HUES6 (cell line): ENCODE results near the gene FBXO47.
"Not testable (repeated sequence)": the region's sequence is repeated elsewhere in the genome, so short reads cannot be mapped to it uniquely, and the experiment has no call there.

Source experiments
- H3K27ac ChIP-seq: 2 replicates; pipeline ENCODE4 v1.7.0; 2013; ENCODE audit warnings: low read depth, mild to moderate bottlenecking, low read length, inconsistent platforms
- H3K27me3 ChIP-seq: 2 replicates; pipeline ENCODE4 v1.6.1; 2013; ENCODE audit warnings: low read length; ENCODE audit not compliant: control insufficient read depth, insufficient read depth
- H3K36me3 ChIP-seq: 2 replicates; pipeline ENCODE4 v1.6.1; 2013; ENCODE audit warnings: low read length; ENCODE audit not compliant: control insufficient read depth, insufficient read depth
- H3K4me1 ChIP-seq: 2 replicates; pipeline ENCODE4 v1.6.1; 2013; ENCODE audit warnings: low read length; ENCODE audit not compliant: control insufficient read depth, insufficient read depth
- H3K4me3 ChIP-seq: 2 replicates; pipeline ENCODE4 v1.5.1; 2013; ENCODE audit warnings: low read depth, low read length
- H3K9ac ChIP-seq: one replicate; pipeline ENCODE4 v1.6.1; 2013; ENCODE audit warnings: mild to moderate bottlenecking, low read length
- H3K9me3 ChIP-seq: 2 replicates; pipeline ENCODE4 v1.6.1; 2013; ENCODE audit warnings: low read depth, low read length; ENCODE audit not compliant: control insufficient read depth, insufficient read depth

Gene FBXO47

DNA sequence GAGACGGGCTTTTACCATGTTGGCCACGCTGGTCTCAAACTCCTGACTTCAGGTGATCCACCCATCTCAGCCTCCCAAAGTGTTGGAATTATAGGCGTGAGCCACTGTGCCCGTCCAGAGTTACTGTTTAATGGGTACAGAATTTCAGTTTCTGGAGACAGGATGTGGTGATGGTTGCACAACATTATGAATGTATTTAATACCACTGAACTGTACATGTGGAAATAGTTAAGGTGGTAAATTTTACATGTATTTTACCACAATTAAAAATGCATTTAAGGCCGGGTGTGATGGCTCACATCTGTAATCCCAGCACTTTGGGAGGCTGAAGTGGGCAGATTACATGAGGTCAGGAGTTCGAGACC lies 9.0 kb upstream of the FBXO47 start:
- not testable (repeated sequence) for H3K9ac ChIP-seq

GRCh38 chr17:38970804-38971203 lies 3.6 kb upstream of the FBXO47 start:
- no peak overlapping the region for H3K9ac ChIP-seq
- H3K27me3 ChIP-seq, result no peaks in the 10 kb centered on the region
- H3K4me1 ChIP-seq, result 0 out of 2 replicates have a peak, but pooled peaks cover 7% of the 10 kb centered on the region
- no peaks in the 10 kb centered on the region for H3K36me3 ChIP-seq
- no peak overlapping the region for H3K27ac ChIP-seq
- no peaks in the 10 kb centered on the region for H3K9me3 ChIP-seq
- H3K4me3 ChIP-seq, result no peak overlapping the region

More for the DNA sequence above, 9.0 kb upstream of the FBXO47 start:
- H3K27ac ChIP-seq, H3K9me3 ChIP-seq, H3K4me1 ChIP-seq, H3K36me3 ChIP-seq, H3K27me3 ChIP-seq, H3K4me3 ChIP-seq: not testable (repeated sequence)

- H3K4me3 ChIP-seq, result no peak overlapping the region
- H3K36me3 ChIP-seq, result no peaks in the 10 kb centered on the region
- no peaks in the 10 kb centered on the region for H3K9me3 ChIP-seq
- 0 out of 2 replicates have a peak, but pooled peaks cover 7% of the 10 kb centered on the region for H3K4me1 ChIP-seq
- H3K27me3 ChIP-seq, result no peaks in the 10 kb centered on the region
- H3K27ac ChIP-seq, result no peak overlapping the region
- no peak overlapping the region for H3K9ac ChIP-seq
These were observed 2.9 kb upstream of the FBXO47 start for GRCh38 chr17:38970128-38970527.

DNA sequence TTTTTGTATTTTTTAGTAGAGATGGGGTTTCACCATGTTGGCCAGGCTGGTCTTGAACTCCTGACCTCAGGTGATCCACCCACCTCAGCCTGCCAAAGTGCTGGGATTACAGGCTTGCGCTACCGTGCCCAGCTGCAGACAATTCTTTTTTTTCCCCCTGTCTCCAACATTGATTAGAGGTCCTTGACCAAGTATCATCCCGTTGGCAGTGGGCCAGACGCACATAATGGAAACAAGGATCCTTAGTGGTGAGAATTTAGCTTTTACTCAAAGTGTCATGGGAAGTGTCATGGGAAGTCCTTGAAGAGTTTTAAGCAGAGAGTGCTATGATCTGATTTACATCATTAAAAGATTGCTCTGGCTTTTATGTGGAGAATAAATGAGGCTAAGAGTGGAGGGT lies 2.1 kb upstream of the FBXO47 start:
- Histone ChIP-seq H3K36me3 (no peaks in the 10 kb centered on the region), H3K27me3 (no peaks in the 10 kb centered on the region), H3K27ac (no peak overlapping the region), H3K4me3 (no peak overlapping the region), H3K4me1 (0 out of 2 replicates have a peak, but pooled peaks cover 7% of the 10 kb centered on the region), H3K9me3 (no peaks in the 10 kb centered on the region), H3K9ac (no peak overlapping the region)

- no peaks in the 10 kb centered on the region for H3K27me3 ChIP-seq
- H3K4me3 ChIP-seq, result no peak overlapping the region
- no peak overlapping the region for H3K27ac ChIP-seq
- no peaks in the 10 kb centered on the region for H3K36me3 ChIP-seq
- H3K4me1 ChIP-seq, result no peaks in the 10 kb centered on the region
- H3K9me3 ChIP-seq, result no peaks in the 10 kb centered on the region
- H3K9ac ChIP-seq, result no peak overlapping the region
These were observed 5.8 kb downstream of the FBXO47 start for GRCh38 chr17:38961413-38961812.

DNA sequence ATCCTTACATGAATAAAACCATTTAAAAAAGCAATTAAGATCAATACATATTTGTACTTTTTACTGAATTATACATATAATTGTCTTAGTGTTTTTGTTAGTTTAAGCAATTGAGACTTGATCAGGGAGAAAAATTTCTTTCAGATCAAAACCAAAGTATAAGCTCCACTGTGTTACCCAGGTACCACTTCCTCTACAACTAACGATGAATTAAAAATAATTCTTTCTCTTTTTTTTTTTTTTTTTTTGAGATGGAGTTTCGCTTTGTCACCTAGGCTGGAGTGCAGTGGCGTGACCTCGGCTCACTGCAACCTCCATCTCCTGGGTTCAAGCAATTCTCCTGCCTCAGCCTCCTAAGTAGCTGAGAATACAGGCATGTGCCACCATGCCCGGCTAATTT lies 6.8 kb downstream of the FBXO47 start:
- no peaks in the 10 kb centered on the region for H3K9me3 ChIP-seq
- no peaks in the 10 kb centered on the region for H3K36me3 ChIP-seq
- no peaks in the 10 kb centered on the region for H3K4me1 ChIP-seq
- H3K27me3 ChIP-seq, result no peaks in the 10 kb centered on the region
- no peak overlapping the region for H3K4me3 ChIP-seq
- H3K9ac ChIP-seq, result no peak overlapping the region
- H3K27ac ChIP-seq, result no peak overlapping the region

GRCh38 chr17:38959508-38959907 lies 7.7 kb downstream of the FBXO47 start:
- H3K9me3 ChIP-seq, result no peaks in the 10 kb centered on the region
- H3K4me3 ChIP-seq, result no peak overlapping the region
- H3K36me3 ChIP-seq, result no peaks in the 10 kb centered on the region
- H3K9ac ChIP-seq, result no peak overlapping the region
- no peak overlapping the region for H3K27ac ChIP-seq
- H3K27me3 ChIP-seq, result no peaks in the 10 kb centered on the region
- H3K4me1 ChIP-seq, result no peaks in the 10 kb centered on the region

DNA sequence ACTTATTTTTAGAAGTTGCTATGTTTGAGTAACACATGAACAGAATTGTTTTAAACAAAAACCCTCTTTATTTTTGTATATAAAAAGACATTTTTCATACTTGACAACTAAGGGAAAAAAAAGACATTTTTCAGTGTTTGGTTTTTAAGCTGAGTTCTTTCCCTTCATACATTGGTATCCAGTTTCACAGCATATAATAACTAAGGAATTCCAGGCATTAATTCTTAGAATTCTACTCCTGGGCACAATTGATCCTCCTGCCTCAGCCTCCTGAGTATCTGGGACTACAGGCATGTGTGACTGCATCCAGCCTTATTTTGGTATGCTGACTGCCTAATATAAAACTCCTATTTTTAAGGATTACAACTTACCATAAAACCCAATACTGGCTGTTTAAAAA lies 8.4 kb downstream of the FBXO47 start:
- H3K27ac ChIP-seq, result no peak overlapping the region
- no peaks in the 10 kb centered on the region for H3K36me3 ChIP-seq
- H3K27me3 ChIP-seq, result no peaks in the 10 kb centered on the region
- no peaks in the 10 kb centered on the region for H3K4me1 ChIP-seq
- no peaks in the 10 kb centered on the region for H3K9me3 ChIP-seq
- H3K4me3 ChIP-seq, result no peak overlapping the region
- no peak overlapping the region for H3K9ac ChIP-seq

GRCh38 chr17:38958326-38958725 lies 8.9 kb downstream of the FBXO47 start:
- no peak overlapping the region for H3K4me3 ChIP-seq

GRCh38 chr17:38953800-38954199 lies 13.4 kb downstream of the FBXO47 start:
- H3K36me3 ChIP-seq, H3K4me1 ChIP-seq, H3K27ac ChIP-seq, H3K9ac ChIP-seq, H3K27me3 ChIP-seq, H3K4me3 ChIP-seq, H3K9me3 ChIP-seq: not testable (repeated sequence)

More at GRCh38 chr17:38958326-38958725, 8.9 kb downstream of the FBXO47 start:
- H3K27me3 ChIP-seq, result no peaks in the 10 kb centered on the region
- no peaks in the 10 kb centered on the region for H3K4me1 ChIP-seq
- H3K36me3 ChIP-seq, result no peaks in the 10 kb centered on the region
- no peak overlapping the region for H3K27ac ChIP-seq
- no peak overlapping the region for H3K9ac ChIP-seq
- H3K9me3 ChIP-seq, result no peaks in the 10 kb centered on the region

- Histone ChIP-seq H3K4me3 (no peak overlapping the region), H3K36me3 (no peaks in the 10 kb centered on the region), H3K4me1 (no peaks in the 10 kb centered on the region), H3K27me3 (no peaks in the 10 kb centered on the region), H3K9me3 (no peaks in the 10 kb centered on the region), H3K27ac (no peak overlapping the region), H3K9ac (no peak overlapping the region)
These were observed 20.0 kb downstream of the FBXO47 start for GRCh38 chr17:38947189-38947588.

GRCh38 chr17:38943607-38944006 lies 23.6 kb downstream of the FBXO47 start:
- no peaks in the 10 kb centered on the region for H3K27me3 ChIP-seq
- H3K9me3 ChIP-seq, result no peaks in the 10 kb centered on the region
- no peak overlapping the region for H3K27ac ChIP-seq

More at GRCh38 chr17:38943607-38944006, 23.6 kb downstream of the FBXO47 start:
- Histone ChIP-seq H3K9ac (no peak overlapping the region), H3K36me3 (no peaks in the 10 kb centered on the region), H3K4me3 (no peak overlapping the region), H3K4me1 (peaks cover under 1% of the 10 kb centered on the region; the same call in 1 of the 2 replicates)
